Neuronal stem cell (in vitro differentiated cells): ENCODE results near the gene AMD1.
"Not testable (repeated sequence)": the region's sequence is repeated elsewhere in the genome, so short reads cannot be mapped to it uniquely, and the experiment has no call there.

ENCODE experiments used
- DNase-seq: peaks from one replicate; pipeline ENCODE4 v3.0.0-alpha.2; 2013; ENCODE audit warnings: low spot score
- H2AFZ ChIP-seq: one replicate; pipeline ENCODE4 v1.6.1; 2013; ENCODE audit warnings: mild to moderate bottlenecking, low read length, inconsistent platforms
- H2AK5ac ChIP-seq: 2 replicates; pipeline ENCODE4 v1.6.1; 2013; ENCODE audit warnings: low read depth, mild to moderate bottlenecking, inconsistent platforms, low read length, moderate library complexity, mixed read lengths
- H2BK120ac ChIP-seq: 2 replicates; pipeline ENCODE4 v1.6.1; 2013; ENCODE audit warnings: low read depth, mild to moderate bottlenecking, inconsistent platforms, low read length, moderate library complexity, mixed read lengths
- H2BK12ac ChIP-seq: one replicate; pipeline ENCODE4 v1.6.1; 2013; ENCODE audit warnings: low read length, inconsistent platforms
- H2BK15ac ChIP-seq: 2 replicates; pipeline ENCODE4 v1.6.1; 2013; ENCODE audit warnings: mild to moderate bottlenecking, low read length, inconsistent platforms, mixed read lengths
- H2BK5ac ChIP-seq: one replicate; pipeline ENCODE4 v1.6.1; 2013; ENCODE audit warnings: inconsistent platforms, mild to moderate bottlenecking, low read length, moderate library complexity
- H3K14ac ChIP-seq: one replicate; pipeline ENCODE4 v1.6.1; 2013; ENCODE audit warnings: low read length, inconsistent platforms
- H3K18ac ChIP-seq: 2 replicates; pipeline ENCODE4 v1.6.1; 2013; ENCODE audit warnings: low read length, inconsistent platforms
- H3K23ac ChIP-seq: 2 replicates; pipeline ENCODE4 v1.6.1; 2013; ENCODE audit warnings: low read depth, mild to moderate bottlenecking, mixed read lengths, low read length, inconsistent platforms; ENCODE audit not compliant: poor library complexity
- H3K27ac ChIP-seq: replicated peaks from 3 replicates; pipeline ENCODE4 v1.5.1; 2013; ENCODE audit warnings: low read length, inconsistent platforms
- H3K27me3 ChIP-seq, 3 experiments: 2 replicates each; pipeline ENCODE4 v1.6.1; 2013; ENCODE audit warnings: low read length in 3 of 3, mild to moderate bottlenecking in 2 of 3, inconsistent platforms in 1 of 3, low read depth in 1 of 3, mixed read lengths in 1 of 3, moderate library complexity in 1 of 3; ENCODE audit not compliant: control insufficient read depth in 3 of 3, insufficient read depth in 3 of 3
- H3K36me3 ChIP-seq, 2 donors: replicated peaks in 1 of 2; 2 replicates each; pipeline ENCODE4 v1.6.1; 2013; ENCODE audit warnings: low read length in 2 of 2; ENCODE audit not compliant: control insufficient read depth in 2 of 2, insufficient read depth in 2 of 2
- H3K4ac ChIP-seq: 2 replicates; pipeline ENCODE4 v1.6.1; 2013; ENCODE audit warnings: inconsistent platforms, mild to moderate bottlenecking, low read length, moderate library complexity
- H3K4me1 ChIP-seq, 2 donors: 1 replicate in 1 of 2; 2 replicates in 1 of 2; pipeline ENCODE4 v1.6.1; 2013; ENCODE audit warnings: low read length in 2 of 2, low read depth in 1 of 2; ENCODE audit not compliant: control insufficient read depth in 2 of 2, insufficient read depth in 1 of 2
- H3K4me2 ChIP-seq: one replicate; pipeline ENCODE4 v1.6.1; 2013; ENCODE audit warnings: mild to moderate bottlenecking, low read length, inconsistent platforms; ENCODE audit not compliant: insufficient read depth, poor library complexity, severe bottlenecking
- H3K4me3 ChIP-seq, 2 donors: 2 replicates each; pipeline ENCODE4 v1.5.1; 2013; ENCODE audit warnings: low read length in 2 of 2, mild to moderate bottlenecking in 2 of 2, inconsistent platforms in 1 of 2, moderate library complexity in 1 of 2
- H3K79me1 ChIP-seq: one replicate; pipeline ENCODE4 v1.6.1; 2013; ENCODE audit warnings: low read depth, mild to moderate bottlenecking, inconsistent platforms, low read length, moderate library complexity
- H3K9ac ChIP-seq: one replicate; pipeline ENCODE4 v1.6.1; 2013; ENCODE audit warnings: mild to moderate bottlenecking, low read depth, low read length, inconsistent platforms; ENCODE audit not compliant: poor library complexity
- H3K9me3 ChIP-seq, 2 donors: replicated peaks in 1 of 2; 2 replicates each; pipeline versions ENCODE3 to v1.6.1; 2013; ENCODE audit warnings: low read length in 2 of 2, mild to moderate bottlenecking in 2 of 2, inconsistent platforms in 1 of 2, low read depth in 1 of 2, mixed read lengths in 1 of 2, moderate library complexity in 1 of 2; ENCODE audit not compliant: control insufficient read depth in 2 of 2, insufficient read depth in 1 of 2
- H4K8ac ChIP-seq: one replicate; pipeline ENCODE4 v1.6.1; 2013; ENCODE audit warnings: low read depth, mild to moderate bottlenecking, inconsistent platforms, low read length, moderate library complexity
- H4K91ac ChIP-seq: one replicate; pipeline ENCODE4 v1.6.1; 2013; ENCODE audit warnings: low read length, low read depth, mild to moderate bottlenecking, inconsistent platforms; ENCODE audit not compliant: poor library complexity
- WGBS, 2 donors: extraction: QIAGEN DNeasy Blood & Tissue Kit; methylation state at CpG; one replicate each; pipeline ENCODE4 v1.1.7; 2013; ENCODE audit warnings: missing lambda C conversion rate in 2 of 2, mixed read lengths in 1 of 2; ENCODE audit not compliant: insufficient read length in 2 of 2, insufficient replicate concordance in 1 of 2; ENCODE audit errors: extremely low coverage in 2 of 2; 5-methylcytosine and 5-hydroxymethylcytosine counted together

AMD1 gene

DNA sequence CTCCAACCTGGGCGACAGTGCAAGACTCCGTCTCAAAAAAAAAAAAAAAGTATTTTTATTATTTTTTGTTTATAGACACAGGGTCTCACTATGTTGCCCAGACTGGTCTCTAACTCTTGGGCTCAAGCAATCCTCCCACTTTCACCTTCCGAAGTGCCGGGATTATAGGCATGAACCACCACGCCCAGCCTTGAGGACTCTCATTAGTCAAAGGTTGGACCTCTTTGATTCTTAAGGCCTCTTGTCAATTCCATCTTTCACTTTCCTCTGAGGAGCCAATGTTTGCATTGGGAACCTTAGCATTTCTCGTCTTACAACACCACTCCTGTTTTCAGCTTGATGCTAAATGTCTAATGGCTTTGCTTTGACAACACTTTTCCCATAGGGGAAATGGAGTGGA, 43.2 kb upstream of the AMD1 start:
- H3K9me3 ChIP-seq: no peaks in the 10 kb centered on the region
- no peak overlapping the region for H2AFZ ChIP-seq
- no peak overlapping the region for H2BK5ac ChIP-seq
- no peak overlapping the region for H3K4ac ChIP-seq
- H3K9ac ChIP-seq: no peak overlapping the region
- H4K91ac ChIP-seq: no peak overlapping the region
- H4K8ac ChIP-seq: no peak overlapping the region
- H3K4me3 ChIP-seq: no peak overlapping the region
- H3K79me1 ChIP-seq: no peaks in the 10 kb centered on the region
- no peaks in the 10 kb centered on the region for H3K36me3 ChIP-seq
- H3K23ac ChIP-seq: no peak overlapping the region
- H3K4me2 ChIP-seq: no peak overlapping the region
- no peaks in the 10 kb centered on the region for H3K27me3 ChIP-seq
- no peak overlapping the region for H2BK12ac ChIP-seq
- no peak overlapping the region for H3K14ac ChIP-seq
- no peak for DNase-seq
- no peaks in the 10 kb centered on the region for H3K4me1 ChIP-seq
- no CpG with 5 or more reads among the region's 6 CpGs for WGBS, 2 donors
- no peak overlapping the region for H3K27ac ChIP-seq
- H2BK120ac ChIP-seq: no peak overlapping the region
- H2BK15ac ChIP-seq: no peak overlapping the region
- H3K18ac ChIP-seq: no peak overlapping the region
- no peak overlapping the region for H2AK5ac ChIP-seq

GRCh38 chr6:110833831-110834230, 40.8 kb upstream of the AMD1 start:
- Histone ChIP-seq H3K9ac (no peak overlapping the region), H3K14ac (no peak overlapping the region), H2BK15ac (no peak overlapping the region), H3K4ac (no peak overlapping the region), H3K4me3 (no peak overlapping the region), H3K36me3 (no peaks in the 10 kb centered on the region), H3K18ac (no peak overlapping the region), H2BK5ac (no peak overlapping the region), H2AK5ac (no peak overlapping the region), H3K4me1 (no peaks in the 10 kb centered on the region), H3K27ac (no peak overlapping the region), H2BK12ac (no peak overlapping the region), H3K9me3 (no peaks in the 10 kb centered on the region), H3K79me1 (no peaks in the 10 kb centered on the region), H3K27me3 (no peaks in the 10 kb centered on the region), H2AFZ (no peak overlapping the region), H3K23ac (no peak overlapping the region), H4K91ac (no peak overlapping the region), H3K4me2 (no peak overlapping the region), H4K8ac (no peak overlapping the region), H2BK120ac (no peak overlapping the region)
- no CpG with 5 or more reads among the region's 6 CpGs for WGBS, 2 donors
- DNase-seq: no peak

GRCh38 chr6:110835751-110836150, 38.8 kb upstream of the AMD1 start:
- not testable (repeated sequence) for H4K8ac ChIP-seq, H3K4me1 ChIP-seq, H3K79me1 ChIP-seq, H3K18ac ChIP-seq, H2BK5ac ChIP-seq, DNase-seq, H3K4me3 ChIP-seq, H2AK5ac ChIP-seq, H2BK120ac ChIP-seq, H3K27ac ChIP-seq, H3K14ac ChIP-seq, H2BK15ac ChIP-seq, H4K91ac ChIP-seq, H3K23ac ChIP-seq, H3K4me2 ChIP-seq, H3K4ac ChIP-seq, H2AFZ ChIP-seq, H3K9ac ChIP-seq, H3K36me3 ChIP-seq, H3K9me3 ChIP-seq, H2BK12ac ChIP-seq, H3K27me3 ChIP-seq
- no CpG with 5 or more reads among the region's 5 CpGs for WGBS, 2 donors

DNA sequence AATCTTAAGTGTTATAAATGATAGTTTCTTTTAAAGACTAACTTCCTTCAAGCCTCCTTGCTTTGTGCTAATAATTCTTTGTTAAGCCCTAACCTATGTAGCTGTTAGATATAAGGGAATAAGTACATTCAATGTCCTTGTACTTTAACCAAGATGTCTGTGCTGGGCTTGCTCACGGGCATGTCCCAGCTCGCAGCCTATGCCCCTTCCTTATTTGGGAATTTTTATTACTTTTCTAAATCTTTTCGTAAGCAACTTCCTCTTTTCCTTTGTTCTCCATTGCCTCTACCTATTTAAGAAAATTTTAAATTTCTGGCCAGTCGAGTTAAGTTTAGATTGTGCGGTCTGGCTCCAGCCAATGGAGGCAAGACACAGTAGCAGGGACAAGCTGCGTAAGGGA, 33.3 kb upstream of the AMD1 start:
- Histone ChIP-seq H3K9ac (no peak overlapping the region), H3K4me1 (peaks cover 0 to 2% of the 10 kb centered on the region in 2 donors), H2AK5ac (no peak overlapping the region), H2BK15ac (no peak overlapping the region), H2BK5ac (no peak overlapping the region), H3K4ac (no peak overlapping the region), H3K27ac (no peak overlapping the region), H2BK12ac (no peak overlapping the region), H3K4me3 (no peak overlapping the region), H3K36me3 (no peaks in the 10 kb centered on the region), H4K8ac (no peak overlapping the region), H3K18ac (no peak overlapping the region), H3K27me3 (no peaks in the 10 kb centered on the region), H3K23ac (no peak overlapping the region), H3K4me2 (no peak overlapping the region), H3K14ac (no peak overlapping the region), H2AFZ (no peak overlapping the region), H2BK120ac (no peak overlapping the region), H4K91ac (no peak overlapping the region), H3K9me3 (no peaks in the 10 kb centered on the region), H3K79me1 (no peaks in the 10 kb centered on the region)
- no peak for DNase-seq
- no CpG with 5 or more reads among the region's 6 CpGs for WGBS, 2 donors
